Measurements from ENCODE around the gene G3BP2. TPM values are rescaled to one million over a fixed set of nuclear protein-coding genes. Genes with fewer than 3 reads are reported as not detected.

Gene G3BP2
- total and polyA plus RNA-seq, 4 donors = 16.1 to 112 (median 68.8) TPM

GRCh38 chr4:75655562-75655961, 17.6 kb downstream of the G3BP2 start:
- TF ChIP-seq CTCF (IDR thresholded peaks at IDR 0.05; ENCODE audit: control extremely low read depth, extremely low read depth) = no peak
- no peak for ATAC-seq (ENCODE audit: insufficient read depth, low FRiP score)
- Histone ChIP-seq H3K9ac (ENCODE audit: insufficient read depth in 1 of 2, low read length in 2 of 2) (no peak overlapping the region), H3K36me3 (ENCODE audit: control insufficient read depth in 4 of 4, insufficient read depth in 4 of 4, low read length in 4 of 4) (peaks cover 1 to 37% (median 20%) of the 10 kb centered on the region in 4 donors), H3K27ac (ENCODE audit: low read depth in 1 of 2, low read length in 1 of 2) (no peak overlapping the region), H3K4me3 (no peak overlapping the region), H3K27me3 (ENCODE audit: control insufficient read depth in 3 of 3, insufficient read depth in 3 of 3, low read length in 2 of 3) (no peaks in the 10 kb centered on the region), H3K4me1 (ENCODE audit: control insufficient read depth in 5 of 5, insufficient read depth in 5 of 5, low read length in 5 of 5) (peaks cover 0 to 3% (median 0%) of the 10 kb centered on the region in 5 donors), H3K9me3 (ENCODE audit: control insufficient read depth in 4 of 4, insufficient read depth in 3 of 4, low read length in 3 of 4) (no peaks in the 10 kb centered on the region)
- 80 to 82% methylated on average over 2 of the region's 2 CpGs for WGBS, 2 donors
- no peak for DNase-seq

GRCh38 chr4:75654905-75655304, 18.3 kb downstream of the G3BP2 start:
- Histone ChIP-seq H3K36me3 (ENCODE audit: control insufficient read depth in 4 of 4, insufficient read depth in 4 of 4, low read length in 4 of 4) (peaks cover 1 to 34% (median 19%) of the 10 kb centered on the region in 4 donors), H3K27ac (ENCODE audit: low read depth in 1 of 2, low read length in 1 of 2) (no peak overlapping the region), H3K9ac (ENCODE audit: insufficient read depth in 1 of 2, low read length in 2 of 2) (no peak overlapping the region), H3K9me3 (ENCODE audit: control insufficient read depth in 4 of 4, insufficient read depth in 3 of 4, low read length in 3 of 4) (no peaks in the 10 kb centered on the region), H3K27me3 (ENCODE audit: control insufficient read depth in 3 of 3, insufficient read depth in 3 of 3, low read length in 2 of 3) (no peaks in the 10 kb centered on the region), H3K4me3 (no peak overlapping the region), H3K4me1 (ENCODE audit: control insufficient read depth in 5 of 5, insufficient read depth in 5 of 5, low read length in 5 of 5) (peaks cover 0 to 3% (median 0%) of the 10 kb centered on the region in 5 donors)
- DNase-seq (no peak), ATAC-seq (ENCODE audit: insufficient read depth, low FRiP score) (no peak)
- 66 to 88% methylated on average over 1 of the region's 1 CpG for WGBS, 2 donors
- no peak for TF ChIP-seq CTCF (IDR thresholded peaks at IDR 0.05; ENCODE audit: control extremely low read depth, extremely low read depth)

- H3K36me3 ChIP-seq (ENCODE audit: control insufficient read depth in 4 of 4, insufficient read depth in 4 of 4, low read length in 4 of 4) = peaks cover 1 to 35% (median 20%) of the 10 kb centered on the region in 4 donors
- WGBS, 2 donors = 78 to 82% methylated on average over 2 of the region's 2 CpGs
Measured at GRCh38 chr4:75653845-75654503, 19.2 kb downstream of the G3BP2 start.

More at GRCh38 chr4:75653845-75654503, 19.2 kb downstream of the G3BP2 start:
- H3K9ac ChIP-seq (ENCODE audit: insufficient read depth in 1 of 2, low read length in 2 of 2) = no peak overlapping the region
- H3K4me1 ChIP-seq (ENCODE audit: control insufficient read depth in 5 of 5, insufficient read depth in 5 of 5, low read length in 5 of 5) = no peaks in the 10 kb centered on the region
- peak in 1 of 3 donors; percentile 14 for DNase-seq
- TF ChIP-seq CTCF (IDR thresholded peaks at IDR 0.05; ENCODE audit: control extremely low read depth, extremely low read depth) = no peak
- no peak overlapping the region for H3K4me3 ChIP-seq
- no peak for ATAC-seq (ENCODE audit: insufficient read depth, low FRiP score)
- no peaks in the 10 kb centered on the region for H3K9me3 ChIP-seq (ENCODE audit: control insufficient read depth in 4 of 4, insufficient read depth in 3 of 4, low read length in 3 of 4)
- no peaks in the 10 kb centered on the region for H3K27me3 ChIP-seq (ENCODE audit: control insufficient read depth in 3 of 3, insufficient read depth in 3 of 3, low read length in 2 of 3)
- no peak overlapping the region for H3K27ac ChIP-seq (ENCODE audit: low read depth in 1 of 2, low read length in 1 of 2)
